GM23338 (cell line): Measurements from ENCODE around the gene NPHP3. TPM values are rescaled to one million over a fixed set of nuclear protein-coding genes. Genes with fewer than 3 reads are reported as not detected.
A peak's percentile ranks its signal among the peaks of the same experiment; 100 is the strongest.

Source experiments
- ATAC-seq: fragments of 200-7000 bp; cut with Tn5 transposase; 3 replicates; pipeline ENCODE4 v1.9.1; 2020
- DNase-seq: peaks from one replicate; pipeline ENCODE4 v3.0.0-alpha.2; 2015; ENCODE audit warnings: low spot score
- H2AFZ ChIP-seq: fragments of 200-600 bp; sonication (generic); 2 replicates; pipeline ENCODE4 v1.8.0; 2016; ENCODE audit warnings: antibody characterized with exemption, mild to moderate bottlenecking, moderate library complexity
- H3F3A ChIP-seq: fragments of 200-600 bp; sonication (generic); replicated peaks from 2 replicates; pipeline ENCODE4 v1.8.0; 2017; ENCODE audit warnings: antibody characterized with exemption, mixed run types, low read depth
- H3K27ac ChIP-seq: fragments of 200-600 bp; sonication (generic); 2 replicates; pipeline ENCODE4 v1.6.1; 2016; ENCODE audit warnings: low read depth
- H3K27me3 ChIP-seq: fragments of 200-600 bp; sonication (generic); 2 replicates; pipeline ENCODE4 v1.8.0; 2016; ENCODE audit warnings: mild to moderate bottlenecking, mixed run types, moderate library complexity; ENCODE audit not compliant: insufficient read depth
- H3K36me3 ChIP-seq: fragments of 200-600 bp; sonication (generic); 2 replicates; pipeline ENCODE4 v1.8.0; 2016; ENCODE audit warnings: mild to moderate bottlenecking; ENCODE audit not compliant: insufficient read depth
- H3K4me1 ChIP-seq: fragments of 200-600 bp; sonication (generic); 2 replicates; pipeline ENCODE4 v1.8.0; 2016; ENCODE audit warnings: mild to moderate bottlenecking, moderate library complexity; ENCODE audit not compliant: insufficient read depth
- H3K4me2 ChIP-seq: fragments of 200-600 bp; sonication (generic); 2 replicates; pipeline ENCODE4 v1.7.1; 2017; ENCODE audit warnings: mixed run types
- H3K4me3 ChIP-seq: fragments of 200-600 bp; sonication (generic); 2 replicates; pipeline ENCODE4 v1.6.1; 2016; ENCODE audit warnings: mixed run types
- H3K79me2 ChIP-seq: fragments of 200-600 bp; sonication (generic); replicated peaks from 2 replicates; pipeline ENCODE4 v1.8.0; 2017; ENCODE audit warnings: mild to moderate bottlenecking; ENCODE audit not compliant: insufficient read depth
- H3K9me2 ChIP-seq: fragments of 200-600 bp; sonication (generic); 2 replicates; pipeline ENCODE4 v1.8.0; 2017; ENCODE audit not compliant: insufficient read depth
- H4K20me1 ChIP-seq: fragments of 200-600 bp; sonication (generic); replicated peaks from 2 replicates; pipeline ENCODE4 v1.8.0; 2017; ENCODE audit warnings: mild to moderate bottlenecking; ENCODE audit not compliant: insufficient read depth
- H3K27ac Mint-ChIP-seq: 2 replicates; pipeline ENCODE4 v1.8.0; 2020; ENCODE audit warnings: inconsistent platforms, mild to moderate bottlenecking, moderate library complexity, mixed read lengths
- H3K27me3 Mint-ChIP-seq: 3 replicates; pipeline ENCODE4 v1.8.0; 2022; ENCODE audit warnings: low read depth, mild to moderate bottlenecking, moderate library complexity, mixed read lengths, inconsistent platforms; ENCODE audit not compliant: insufficient read depth, poor library complexity
- H3K36me3 Mint-ChIP-seq: 3 replicates; pipeline ENCODE4 v1.8.0; 2021; ENCODE audit warnings: low read depth, mild to moderate bottlenecking, inconsistent platforms, moderate library complexity, mixed read lengths
- H3K4me1 Mint-ChIP-seq: 3 replicates; pipeline ENCODE4 v1.8.0; 2020; ENCODE audit warnings: mild to moderate bottlenecking, inconsistent platforms, mixed read lengths
- H3K4me3 Mint-ChIP-seq: 3 replicates; pipeline ENCODE4 v1.8.0; 2021; ENCODE audit warnings: moderate library complexity, mild to moderate bottlenecking, inconsistent platforms, mixed read lengths
- H3K9me3 Mint-ChIP-seq: 3 replicates; pipeline ENCODE4 v1.8.0; 2020; ENCODE audit warnings: moderate library complexity, mild to moderate bottlenecking, inconsistent platforms, mixed read lengths
- NANOG ChIP-seq: IDR thresholded peaks from 2 replicates; pipeline ENCODE4 v1.6.1; 2016; ENCODE audit warnings: antibody characterized with exemption, borderline replicate concordance
- ZNF462 ChIP-seq: fragments of 250-450 bp; sonication (Bioruptor Pico); IDR thresholded peaks from 2 replicates; pipeline ENCODE4 v1.5.0; 2020; ENCODE audit warnings: mild to moderate bottlenecking, moderate library complexity
- polyA plus RNA-seq: library from polyadenylated mRNA; unstranded; fragments of >200 nt; fragmentation: Nextera tagmentation; extraction: Ambion mirVana; gene quantifications from 2 replicates; pipeline ENCODE4 v1.2.1, GENCODE V29; 2016
- total RNA-seq: library from RNA; depleted of rRNA; stranded (reverse); fragments of >200 nt; shearing (Covaris generic); gene quantifications from 2 replicates; pipeline ENCODE4 v1.2.3, GENCODE V29; 2014
- TF ChIP-seq, protein P1 (sequence below): IDR thresholded peaks from 2 replicates; pipeline ENCODE4 v1.6.1; 2016; ENCODE audit warnings: antibody characterized with exemption

Gene NPHP3
- total and polyA plus RNA-seq, 2 experiments from 2014 or later: 8.4 to 12.0 TPM

- Histone ChIP-seq H3K27me3 (no peaks in the 10 kb centered on the region), H3K4me1 (no peaks in the 10 kb centered on the region; the same call in 1 of the 2 replicates), H3K4me2 (peak overlapping the region; percentile 94), H4K20me1 (no peaks in the 10 kb centered on the region), H3K36me3 (no peaks in the 10 kb centered on the region), H3K27ac (no peak overlapping the region), H3K4me3 (peak overlapping the region; percentile 89), H3K79me2 (peaks cover 34% of the 10 kb centered on the region), H3K9me2 (no peaks in the 10 kb centered on the region), H3F3A (no peaks in the 10 kb centered on the region), H2AFZ (peak overlapping the region; percentile 98)
- peaks cover 12% of the 10 kb centered on the region; the same call in 2 of the 3 replicates for H3K4me1 Mint-ChIP-seq
- no peaks in the 10 kb centered on the region for H3K9me3 Mint-ChIP-seq
- no peaks in the 10 kb centered on the region for H3K27me3 Mint-ChIP-seq
- H3K36me3 Mint-ChIP-seq: no peaks in the 10 kb centered on the region
- no peak for TF ChIP-seq ZNF462 (CRISPR knock-in tag)
- no peak for TF ChIP-seq NANOG
- TF ChIP-seq, protein P1, sequence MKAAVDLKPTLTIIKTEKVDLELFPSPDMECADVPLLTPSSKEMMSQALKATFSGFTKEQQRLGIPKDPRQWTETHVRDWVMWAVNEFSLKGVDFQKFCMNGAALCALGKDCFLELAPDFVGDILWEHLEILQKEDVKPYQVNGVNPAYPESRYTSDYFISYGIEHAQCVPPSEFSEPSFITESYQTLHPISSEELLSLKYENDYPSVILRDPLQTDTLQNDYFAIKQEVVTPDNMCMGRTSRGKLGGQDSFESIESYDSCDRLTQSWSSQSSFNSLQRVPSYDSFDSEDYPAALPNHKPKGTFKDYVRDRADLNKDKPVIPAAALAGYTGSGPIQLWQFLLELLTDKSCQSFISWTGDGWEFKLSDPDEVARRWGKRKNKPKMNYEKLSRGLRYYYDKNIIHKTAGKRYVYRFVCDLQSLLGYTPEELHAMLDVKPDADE: no peak
- peak; percentile 55 for DNase-seq
- peak overlapping the region; percentile 98 for H3K4me3 Mint-ChIP-seq
- no peak overlapping the region for H3K27ac Mint-ChIP-seq
- ATAC-seq: peak; percentile 11
Observed at GRCh38 chr3:132659000-132659364, 63.2 kb downstream of the NPHP3 start.
